Dermis microvascular lymphatic vessel endothelial cell (primary cell): ENCODE measurements around the gene ADAMTSL4. TPM values are rescaled to one million over a fixed set of nuclear protein-coding genes. Genes with fewer than 3 reads are reported as not detected.
"Not testable (repeated sequence)": the region's sequence is repeated elsewhere in the genome, so short reads cannot be mapped to it uniquely, and the experiment has no call there.

Experiments used
- DNase-seq, 2 donors: peaks; one replicate each; pipeline versions ENCODE4 v3.0.0 to v3.0.0-alpha.2; 2010; ENCODE audit warnings: low read depth in 2 of 2
- total RNA-seq: library from RNA; depleted of rRNA; stranded (reverse); fragments of >200 nt; gene quantifications from 2 replicates; pipeline ENCODE4 v1.2.1, GENCODE V29; 2014

Gene ADAMTSL4
- total RNA-seq, 1 donor from 2014 or later = 0.13 TPM

- DNase-seq = no peak
Measured at GRCh38 chr1:150567341-150567716, 18.1 kb downstream of the ADAMTSL4 start.

- DNase-seq = peak; percentile 79 to 98
Measured at GRCh38 chr1:150567717-150568593, 18.7 kb downstream of the ADAMTSL4 start.

GRCh38 chr1:150568594-150568966 is 19.4 kb downstream of the ADAMTSL4 start:
- peak; percentile 43 to 76 for DNase-seq

- no peak for DNase-seq
Measured at GRCh38 chr1:150572918-150573647, 23.9 kb downstream of the ADAMTSL4 start.

GRCh38 chr1:150573648-150574071 is 24.5 kb downstream of the ADAMTSL4 start:
- DNase-seq = not testable (repeated sequence)

GRCh38 chr1:150574260-150575071 is 25.3 kb downstream of the ADAMTSL4 start:
- no peak for DNase-seq

- DNase-seq = no peak
Measured at GRCh38 chr1:150575072-150575489, 25.9 kb downstream of the ADAMTSL4 start.

GRCh38 chr1:150575518-150576366 is 26.5 kb downstream of the ADAMTSL4 start:
- DNase-seq = no peak

GRCh38 chr1:150576367-150576711 is 27.1 kb downstream of the ADAMTSL4 start:
- no peak for DNase-seq

- DNase-seq = no peak
Measured at GRCh38 chr1:150576794-150577556, 27.8 kb downstream of the ADAMTSL4 start.

GRCh38 chr1:150577557-150578271 is 28.5 kb downstream of the ADAMTSL4 start:
- DNase-seq = peak in 1 of 2 donors; percentile 39

GRCh38 chr1:150578272-150579109 is 29.3 kb downstream of the ADAMTSL4 start:
- DNase-seq = peak; percentile 90 to 95

- DNase-seq = peak; percentile 91 to 96
Measured at GRCh38 chr1:150579110-150579944, 30.1 kb downstream of the ADAMTSL4 start, which contains the start of gene MCL1. TSS of gene MCL1 (minus strand) at chr1:150579610. CDS start at chr1:150579530, 80 bp downstream.

- DNase-seq = no peak
Measured at GRCh38 chr1:150579945-150580642, 30.9 kb downstream of the ADAMTSL4 start.

- not testable (repeated sequence) for DNase-seq
Measured at GRCh38 chr1:150580966-150581365, 31.8 kb downstream of the ADAMTSL4 start.

GRCh38 chr1:150581437-150581836 is 32.2 kb downstream of the ADAMTSL4 start:
- DNase-seq = not testable (repeated sequence)

- not testable (repeated sequence) for DNase-seq
Measured at GRCh38 chr1:150581962-150582361, 32.8 kb downstream of the ADAMTSL4 start.
